Measurements from ENCODE around the gene PPA1.
"Not testable (repeated sequence)": the region's sequence is repeated elsewhere in the genome, so short reads cannot be mapped to it uniquely, and the experiment has no call there.

PPA1 gene

GRCh38 chr10:70227548-70228320 lies 5.5 kb downstream of the PPA1 start:
- Mint-ChIP-seq H3K27me3 (ENCODE audit: low read depth, poor library complexity) (no peaks in the 10 kb centered on the region), H3K9me3 (no peaks in the 10 kb centered on the region), H3K36me3 (ENCODE audit: low read depth) (peaks cover 15% of the 10 kb centered on the region), H3K4me1 (peaks cover 9% of the 10 kb centered on the region), H3K27ac (no peak overlapping the region), H3K4me3 (no peak overlapping the region)
- no peak for TF ChIP-seq CTCF (IDR thresholded peaks at IDR 0.05)
- DNase-seq = no peak

GRCh38 chr10:70223728-70224127 lies 9.5 kb downstream of the PPA1 start:
- no peaks in the 10 kb centered on the region for H3K27me3 Mint-ChIP-seq (ENCODE audit: low read depth, poor library complexity)
- H3K4me3 Mint-ChIP-seq = no peak overlapping the region
- DNase-seq = no peak
- peaks cover 11% of the 10 kb centered on the region for H3K36me3 Mint-ChIP-seq (ENCODE audit: low read depth)
- H3K9me3 Mint-ChIP-seq = no peaks in the 10 kb centered on the region
- no peak for TF ChIP-seq CTCF (IDR thresholded peaks at IDR 0.05)
- H3K27ac Mint-ChIP-seq = no peak overlapping the region
- no peaks in the 10 kb centered on the region for H3K4me1 Mint-ChIP-seq

- H3K4me3 Mint-ChIP-seq; H3K4me1 Mint-ChIP-seq; H3K27ac Mint-ChIP-seq; H3K9me3 Mint-ChIP-seq; H3K27me3 Mint-ChIP-seq (ENCODE audit: low read depth, poor library complexity); DNase-seq: not testable (repeated sequence)
- H3K36me3 Mint-ChIP-seq (ENCODE audit: low read depth) = peaks cover 15% of the 10 kb centered on the region
These were observed 10.3 kb downstream of the PPA1 start for GRCh38 chr10:70222811-70223447.

DNA sequence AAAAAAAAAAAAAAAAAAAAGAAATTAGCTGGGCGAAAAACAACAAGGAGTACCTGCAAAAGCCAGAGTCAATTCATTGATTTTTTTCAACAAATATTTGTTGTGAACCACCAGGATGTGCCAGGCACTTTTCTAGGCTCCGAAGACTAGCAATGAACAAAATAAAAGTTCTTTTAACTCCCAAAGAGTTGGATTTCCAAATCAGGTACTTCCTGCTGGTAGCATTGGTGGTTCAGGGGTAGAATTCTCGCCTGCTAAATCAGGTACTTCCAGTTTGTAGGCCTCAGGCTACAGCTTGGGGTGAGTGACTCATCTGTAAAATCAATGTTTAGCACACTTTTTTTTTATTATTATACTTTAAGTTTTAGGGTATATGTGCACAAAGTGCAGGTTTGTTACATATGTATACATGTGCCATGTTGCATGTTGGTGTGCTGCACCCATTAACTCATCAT lies 10.9 kb downstream of the PPA1 start:
- Mint-ChIP-seq H3K27ac (no peak overlapping the region), H3K9me3 (no peaks in the 10 kb centered on the region), H3K4me1 (no peaks in the 10 kb centered on the region), H3K27me3 (ENCODE audit: low read depth, poor library complexity) (no peaks in the 10 kb centered on the region), H3K36me3 (ENCODE audit: low read depth) (peaks cover 15% of the 10 kb centered on the region), H3K4me3 (no peak overlapping the region)
- no peak for TF ChIP-seq CTCF (IDR thresholded peaks at IDR 0.05)
- no peak for DNase-seq

DNA sequence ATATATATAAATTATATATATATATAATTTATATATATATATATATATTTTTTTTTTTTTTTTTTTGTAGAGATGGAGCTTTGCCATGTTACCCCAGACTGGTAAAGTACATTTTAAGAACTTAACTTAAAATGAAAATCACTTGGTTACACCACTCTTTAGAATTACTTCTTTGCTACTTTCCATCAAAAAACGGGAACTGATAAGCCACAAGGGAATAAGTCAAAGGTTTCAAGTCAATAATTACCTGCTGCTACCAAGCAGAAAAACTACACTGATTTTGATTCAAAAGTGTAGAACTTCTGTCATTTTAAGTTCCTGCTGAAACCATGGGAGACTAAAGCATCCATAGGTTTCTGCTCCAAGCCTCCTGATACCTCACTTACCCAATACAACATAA lies 12.2 kb downstream of the PPA1 start:
- Mint-ChIP-seq H3K36me3 (ENCODE audit: low read depth) (peaks cover 20% of the 10 kb centered on the region), H3K4me3 (no peak overlapping the region), H3K9me3 (no peaks in the 10 kb centered on the region), H3K27me3 (ENCODE audit: low read depth, poor library complexity) (no peaks in the 10 kb centered on the region), H3K4me1 (no peaks in the 10 kb centered on the region), H3K27ac (no peak overlapping the region)
- no peak for TF ChIP-seq CTCF (IDR thresholded peaks at IDR 0.05)
- DNase-seq = no peak

DNA sequence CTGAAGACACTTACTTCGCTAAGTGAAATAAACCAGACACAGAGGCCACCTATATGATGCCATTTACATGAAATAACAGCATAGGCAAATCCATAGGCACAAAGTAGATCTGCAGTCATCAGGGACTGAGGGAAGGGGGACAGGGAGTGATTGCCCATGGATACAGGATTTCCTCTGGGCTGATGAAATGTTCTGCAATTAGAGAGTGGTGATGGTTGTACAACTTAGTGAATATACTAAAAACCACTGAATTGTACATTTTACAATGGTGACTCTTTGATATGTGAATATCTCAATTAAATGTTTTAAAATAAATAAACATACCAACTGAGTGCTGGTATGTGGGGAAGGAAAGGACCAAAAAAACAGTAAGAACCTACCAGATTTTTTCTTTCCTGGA lies 20.4 kb downstream of the PPA1 start:
- no peak for TF ChIP-seq CTCF (IDR thresholded peaks at IDR 0.05)
- H3K27ac Mint-ChIP-seq = no peak overlapping the region
- no peak overlapping the region for H3K4me3 Mint-ChIP-seq
- H3K36me3 Mint-ChIP-seq (ENCODE audit: low read depth) = peaks cover 55% of the 10 kb centered on the region
- no peaks in the 10 kb centered on the region for H3K9me3 Mint-ChIP-seq
- H3K4me1 Mint-ChIP-seq = no peaks in the 10 kb centered on the region
- DNase-seq = no peak
- H3K27me3 Mint-ChIP-seq (ENCODE audit: low read depth, poor library complexity) = no peaks in the 10 kb centered on the region
